Measurements from ENCODE around the gene EDIL3.

EDIL3 gene

GRCh38 chr5:83964271-83964670, 420.4 kb downstream of the EDIL3 start:
- DNase-seq (ENCODE audit: low read depth): no peak

- no peak for DNase-seq (ENCODE audit: low read depth)
Observed at GRCh38 chr5:83957188-83957587, 427.5 kb downstream of the EDIL3 start.

- DNase-seq (ENCODE audit: low read depth): no peak
Observed at GRCh38 chr5:83956386-83956785, 428.3 kb downstream of the EDIL3 start.

GRCh38 chr5:83955916-83956315, 428.8 kb downstream of the EDIL3 start:
- no peak for DNase-seq (ENCODE audit: low read depth)

GRCh38 chr5:83947763-83948162, 436.9 kb downstream of the EDIL3 start:
- DNase-seq (ENCODE audit: low read depth): no peak

- no peak for DNase-seq (ENCODE audit: low read depth)
Observed at GRCh38 chr5:83946516-83946915, 438.2 kb downstream of the EDIL3 start.

- DNase-seq (ENCODE audit: low read depth): no peak
Observed at GRCh38 chr5:83942155-83942554, 442.5 kb downstream of the EDIL3 start.

GRCh38 chr5:83937837-83938236, 446.8 kb downstream of the EDIL3 start:
- no peak for DNase-seq (ENCODE audit: low read depth)

GRCh38 chr5:83931969-83932368, 452.7 kb downstream of the EDIL3 start:
- no peak for DNase-seq (ENCODE audit: low read depth)

GRCh38 chr5:83927140-83927733, 457.4 kb downstream of the EDIL3 start:
- DNase-seq (ENCODE audit: low read depth): no peak

- DNase-seq (ENCODE audit: low read depth): no peak
Observed at GRCh38 chr5:83925955-83926337, 458.7 kb downstream of the EDIL3 start.

GRCh38 chr5:83925321-83925954, 459.2 kb downstream of the EDIL3 start:
- no peak for DNase-seq (ENCODE audit: low read depth)

- DNase-seq (ENCODE audit: low read depth): no peak
Observed at GRCh38 chr5:83924891-83925290, 459.8 kb downstream of the EDIL3 start.

GRCh38 chr5:83924171-83924570, 460.5 kb downstream of the EDIL3 start:
- DNase-seq (ENCODE audit: low read depth): no peak

- DNase-seq (ENCODE audit: low read depth): no peak
Observed at GRCh38 chr5:83922699-83923098, 462.0 kb downstream of the EDIL3 start.

- DNase-seq (ENCODE audit: low read depth): no peak
Observed at GRCh38 chr5:83921666-83922193, 462.9 kb downstream of the EDIL3 start.

- DNase-seq (ENCODE audit: low read depth): no peak
Observed at GRCh38 chr5:83919071-83920041, 465.3 kb downstream of the EDIL3 start.

- no peak for DNase-seq (ENCODE audit: low read depth)
Observed at GRCh38 chr5:83917261-83917908, 467.3 kb downstream of the EDIL3 start.

- no peak for DNase-seq (ENCODE audit: low read depth)
Observed at GRCh38 chr5:83914662-83915418, 469.8 kb downstream of the EDIL3 start.

GRCh38 chr5:83914199-83914598, 470.5 kb downstream of the EDIL3 start:
- DNase-seq (ENCODE audit: low read depth): no peak

GRCh38 chr5:83913593-83913992, 471.1 kb downstream of the EDIL3 start:
- no peak for DNase-seq (ENCODE audit: low read depth)
